Measurements from ENCODE around the gene COL23A1.

The COL23A1 gene

DNA sequence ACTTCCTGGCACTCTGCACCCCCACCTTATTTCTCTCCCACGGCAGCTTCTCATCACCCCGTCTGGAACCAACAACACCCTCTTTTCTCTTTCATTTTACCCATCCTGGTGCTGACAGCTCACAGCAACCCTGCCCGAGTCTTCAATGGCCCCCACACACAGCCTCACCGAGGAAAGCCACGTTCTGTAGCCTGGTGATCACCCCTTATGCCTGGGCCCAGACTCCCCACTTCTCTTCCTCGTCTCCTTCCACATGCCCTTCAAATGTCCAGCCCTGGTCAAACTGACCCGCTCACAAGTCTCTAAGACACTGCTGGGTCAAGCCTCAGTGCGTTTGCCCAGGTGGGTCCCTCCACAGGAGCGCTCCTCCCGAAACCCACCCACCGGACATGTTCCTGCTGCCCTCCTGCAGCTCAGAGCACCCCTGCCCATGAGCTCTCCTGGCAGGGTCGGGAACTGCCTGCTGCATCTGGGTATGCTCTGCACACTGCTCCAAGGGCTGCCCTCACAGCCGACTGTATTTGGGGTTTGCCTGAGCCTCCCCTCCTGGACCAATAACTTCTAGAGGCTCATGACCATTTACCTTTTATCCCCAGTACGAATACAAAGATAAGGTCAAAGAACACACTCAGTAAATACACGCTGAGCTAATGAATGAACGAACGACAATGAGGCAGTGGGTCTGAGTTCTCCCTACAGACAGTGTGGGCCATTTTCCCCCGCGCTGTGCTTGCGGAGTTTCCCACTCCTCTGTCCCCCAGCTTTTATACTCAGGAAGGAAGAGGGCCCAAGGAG lies 202.9 kb downstream of the COL23A1 start:
- no peak for DNase-seq

DNA sequence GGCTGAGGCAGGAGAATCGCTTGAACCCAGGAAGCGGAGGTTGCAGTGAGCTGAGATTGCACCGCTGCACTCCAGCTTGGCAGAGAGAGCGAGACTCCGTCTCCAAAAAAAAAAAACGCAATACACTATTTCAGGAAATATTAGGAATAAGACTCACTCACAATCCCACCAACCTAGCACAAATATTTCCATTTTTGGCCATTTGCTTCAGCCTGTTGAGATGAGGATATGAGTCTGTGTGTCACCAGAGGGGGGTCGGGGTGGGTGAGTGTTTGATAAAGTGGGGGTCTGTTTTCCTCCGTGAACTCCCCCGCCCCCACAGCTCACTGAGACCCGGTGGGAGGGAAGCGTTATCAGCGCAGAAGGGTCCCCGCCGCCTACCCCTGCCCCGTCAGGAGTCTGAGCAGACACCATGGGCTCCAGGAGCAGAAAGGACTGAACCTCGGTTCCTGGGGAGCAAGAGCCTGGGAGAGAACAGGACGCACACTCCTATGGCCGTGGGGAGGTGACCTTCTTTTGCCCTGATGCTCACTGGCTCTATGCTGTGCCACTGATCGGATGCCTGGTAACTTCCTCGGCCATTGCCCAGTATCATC lies 203.8 kb downstream of the COL23A1 start:
- no peak for DNase-seq

DNA sequence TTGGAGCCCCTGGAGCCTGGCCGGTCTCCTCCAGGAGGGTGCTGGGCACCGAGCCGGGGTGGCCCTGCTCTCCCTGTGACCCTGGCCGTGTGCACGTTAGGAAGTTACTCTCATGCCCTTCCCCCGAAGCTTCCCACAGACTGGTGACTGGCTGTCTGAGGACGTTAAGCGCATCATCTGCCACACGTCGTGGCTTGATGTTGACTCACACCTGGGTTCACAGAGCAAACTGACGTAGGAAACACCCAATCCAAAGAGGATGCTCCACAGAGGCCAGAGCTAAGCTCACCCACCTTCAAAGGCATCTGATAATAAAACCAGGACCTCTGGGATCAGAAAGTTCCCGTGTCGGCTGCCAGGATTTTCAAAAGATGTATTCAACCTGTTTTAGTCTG lies 204.7 kb downstream of the COL23A1 start:
- no peak for DNase-seq

DNA sequence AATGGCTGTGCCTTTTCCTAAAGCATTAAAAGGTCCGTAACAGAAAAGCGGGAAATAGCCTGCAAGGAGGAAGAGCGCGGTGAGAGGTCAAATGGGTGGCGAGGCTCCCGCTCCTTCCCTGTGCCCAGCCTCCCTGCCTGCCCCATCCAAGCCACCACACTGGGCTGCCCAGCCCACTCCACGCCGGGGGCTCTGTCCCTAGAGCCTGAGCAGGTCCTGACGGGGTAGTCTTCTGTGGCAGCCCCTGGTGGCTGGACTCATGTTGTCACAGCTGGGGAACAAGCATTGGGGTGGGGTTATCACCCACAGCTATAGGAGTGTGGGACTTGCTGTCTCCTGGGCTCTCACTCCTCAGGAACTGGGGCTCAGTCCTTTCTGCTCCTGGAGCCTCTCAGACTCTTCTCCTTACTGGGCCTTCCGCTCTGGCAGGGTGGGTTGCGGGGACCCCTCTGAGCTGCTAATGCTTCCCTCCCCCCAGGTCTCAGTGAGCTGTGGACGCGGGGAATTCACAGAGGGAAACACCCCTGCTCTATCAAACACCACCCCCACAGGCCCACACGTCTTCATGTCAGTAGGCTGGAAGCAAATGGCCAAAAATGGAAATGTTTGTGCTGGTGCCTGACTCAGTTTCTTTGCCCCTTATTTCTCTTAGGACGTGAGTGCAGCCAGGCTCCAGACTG lies 205.2 kb downstream of the COL23A1 start:
- no peak for DNase-seq

DNA sequence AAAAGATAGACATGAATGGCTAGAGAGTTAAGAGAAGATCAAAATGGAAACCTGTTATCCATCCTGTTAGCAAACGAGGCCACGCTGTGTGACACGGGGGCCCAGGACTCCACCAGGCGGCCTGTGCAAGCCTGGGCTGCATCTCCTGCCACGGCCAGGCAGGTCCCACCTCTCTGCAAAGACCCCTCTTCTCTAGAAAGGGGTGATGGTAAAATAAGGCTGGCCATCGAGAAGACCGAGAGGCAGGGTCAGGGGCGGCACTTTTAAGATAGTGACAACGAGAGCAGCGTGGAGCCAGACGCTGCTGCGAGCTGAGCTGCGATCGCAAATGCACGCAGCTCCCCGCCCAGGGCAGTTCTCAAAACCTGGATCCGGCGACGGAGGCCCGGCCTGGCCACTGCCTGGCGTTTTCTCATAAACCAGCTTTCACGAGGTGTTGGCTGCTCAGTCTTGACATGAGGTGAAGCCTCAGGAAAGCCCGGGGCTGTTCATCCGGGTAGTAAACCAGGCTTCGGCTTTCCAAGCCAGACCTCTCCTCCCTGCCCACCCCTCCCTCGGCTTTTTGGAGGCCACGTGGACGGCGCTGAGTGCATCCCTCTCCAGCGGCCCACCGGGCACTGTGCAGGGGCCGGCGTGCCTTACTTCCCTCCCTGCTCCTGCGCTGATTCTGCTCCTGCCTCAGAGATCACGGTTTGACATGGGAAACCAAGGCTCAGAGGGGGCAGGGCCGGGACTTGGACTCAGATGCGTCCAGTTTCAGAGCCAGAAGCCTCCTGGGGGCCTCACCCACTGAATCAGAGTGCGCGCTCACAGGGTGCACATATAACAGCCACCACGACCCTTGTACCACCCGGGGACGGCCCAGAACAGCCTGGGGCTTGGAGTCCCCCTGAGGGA lies 206.0 kb downstream of the COL23A1 start:
- no peak for DNase-seq

DNA sequence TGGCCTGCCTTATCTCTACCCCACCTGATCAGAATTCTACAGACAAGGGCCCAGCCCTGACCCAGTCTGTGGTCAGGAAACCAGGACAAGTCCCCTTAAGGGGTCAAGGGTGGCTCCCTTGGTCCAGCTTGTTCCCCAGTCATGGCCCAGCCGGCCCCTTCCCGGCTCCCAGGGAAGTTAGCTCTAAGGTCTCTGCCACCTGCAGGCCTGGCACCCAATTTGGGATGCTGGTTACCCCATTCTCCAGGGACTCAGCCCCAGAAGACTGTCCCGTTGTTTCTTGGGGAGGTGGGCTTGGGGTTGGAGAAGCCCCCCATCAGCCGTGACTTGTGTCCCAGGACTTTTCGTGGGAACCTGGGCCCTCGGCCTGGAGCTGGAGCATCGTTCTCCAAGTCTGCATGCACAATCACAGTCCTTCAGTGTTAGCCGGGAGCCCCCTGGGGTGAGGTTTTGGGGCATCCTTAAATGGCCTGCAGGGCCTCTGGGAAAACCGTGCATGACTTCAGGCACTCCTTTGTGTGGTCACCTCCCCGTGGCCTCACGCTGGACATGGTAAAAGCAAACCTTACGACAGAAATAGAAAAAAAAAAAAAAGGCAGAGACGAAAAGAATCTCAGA lies 206.8 kb downstream of the COL23A1 start:
- DNase-seq: no peak

DNA sequence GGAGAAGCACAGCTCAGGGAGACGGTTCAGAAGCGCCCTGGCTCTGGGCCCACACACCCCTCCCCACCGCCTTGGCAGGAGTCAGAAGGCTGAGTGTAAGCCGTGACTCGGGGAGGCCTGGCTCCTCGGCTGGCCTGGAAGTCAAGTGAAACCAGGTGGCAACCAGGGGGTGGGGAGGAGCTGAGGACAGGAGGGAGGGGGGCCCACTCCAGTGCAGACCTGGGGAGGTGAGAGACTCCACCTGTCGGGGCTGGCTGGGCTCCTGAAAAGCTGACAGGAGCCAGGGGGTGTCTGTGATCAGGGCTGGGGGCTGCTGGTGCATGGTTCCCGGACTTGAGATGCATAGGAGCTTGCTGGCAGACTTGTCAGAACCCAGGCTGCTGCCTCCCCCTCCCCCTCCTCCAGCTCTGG lies 207.4 kb downstream of the COL23A1 start:
- DNase-seq: no peak

DNA sequence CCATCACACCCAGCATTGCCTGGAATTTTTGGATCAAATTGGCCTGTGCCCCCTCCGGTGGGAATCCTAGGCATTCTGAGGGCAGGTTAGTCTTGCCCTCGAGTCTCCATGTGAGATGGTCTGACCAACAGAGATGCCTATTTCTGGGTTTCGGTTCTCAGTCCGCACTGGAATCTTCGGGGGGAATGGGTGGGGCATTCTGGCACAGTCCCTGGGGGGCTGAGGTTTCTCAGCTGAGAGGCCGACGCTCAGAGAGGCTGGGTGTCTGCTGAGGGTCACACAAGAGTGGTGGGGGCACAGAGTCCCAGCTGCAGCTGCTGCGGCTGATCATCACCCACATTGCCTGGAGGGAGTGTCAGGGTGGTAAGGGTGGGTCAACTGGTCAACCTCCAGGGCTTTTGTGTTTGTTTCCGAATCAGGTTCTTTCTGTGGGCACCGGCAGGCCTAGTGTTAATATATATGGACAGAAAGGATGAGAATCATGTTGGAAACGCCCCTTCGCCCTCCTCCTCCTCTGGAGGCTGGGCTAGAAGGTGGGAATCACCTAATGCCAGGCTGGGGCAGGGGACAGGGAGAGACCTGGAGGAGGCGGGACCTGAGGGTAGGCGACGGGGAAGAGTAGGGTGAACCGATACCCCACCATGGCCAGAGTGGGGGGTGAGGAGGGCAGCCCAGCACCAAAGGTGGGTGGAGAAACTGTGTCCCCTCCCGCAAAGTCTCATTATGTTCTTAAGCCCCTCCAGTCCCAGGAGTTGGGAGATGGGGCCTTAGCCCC lies 208.1 kb downstream of the COL23A1 start:
- DNase-seq: no peak

DNA sequence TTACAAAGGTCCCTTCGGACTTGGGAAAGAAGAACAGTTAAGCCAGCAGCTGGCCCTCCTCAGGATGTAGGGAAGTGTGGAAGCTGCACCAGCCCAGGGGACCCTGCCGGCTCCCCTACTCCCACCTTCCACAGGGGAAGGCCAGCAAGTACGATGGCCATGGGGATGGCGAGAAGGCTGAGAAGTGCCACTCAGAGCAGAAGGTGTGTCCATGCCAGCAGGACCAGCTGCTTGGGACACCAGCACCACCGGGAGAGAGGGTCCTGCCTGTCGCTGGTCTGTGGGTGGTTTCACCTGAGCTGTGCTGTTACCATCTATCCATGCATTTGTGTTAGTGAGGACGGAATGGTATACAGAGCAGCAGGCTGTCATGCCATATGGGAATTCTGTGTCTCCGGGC lies 209.0 kb downstream of the COL23A1 start:
- no peak for DNase-seq

DNA sequence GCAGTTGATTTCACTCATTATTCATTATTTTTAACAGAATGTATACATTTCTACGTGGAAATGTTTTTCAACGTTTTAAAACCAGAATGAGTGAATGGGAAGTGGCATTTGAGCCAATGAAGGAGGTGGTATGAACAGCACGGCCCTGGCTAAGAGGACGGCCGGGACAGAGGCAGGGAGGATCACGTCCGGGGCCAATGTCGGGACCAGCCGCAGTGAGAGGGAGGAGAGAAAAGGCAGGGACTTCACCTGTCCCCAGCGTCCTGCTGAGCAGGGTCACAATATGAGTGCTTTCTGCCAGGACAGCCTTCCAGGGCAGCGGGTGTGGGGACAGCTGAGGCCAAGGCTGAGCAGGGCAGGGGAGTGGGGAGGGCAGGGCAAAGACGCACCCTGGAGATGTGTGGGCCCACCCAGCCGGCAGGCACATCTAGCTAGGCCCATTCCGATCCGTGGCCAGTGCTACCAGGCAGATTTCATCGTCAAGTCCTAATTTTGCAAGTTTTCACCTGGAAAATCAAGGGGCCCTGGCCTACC lies 209.6 kb downstream of the COL23A1 start:
- no peak for DNase-seq

DNA sequence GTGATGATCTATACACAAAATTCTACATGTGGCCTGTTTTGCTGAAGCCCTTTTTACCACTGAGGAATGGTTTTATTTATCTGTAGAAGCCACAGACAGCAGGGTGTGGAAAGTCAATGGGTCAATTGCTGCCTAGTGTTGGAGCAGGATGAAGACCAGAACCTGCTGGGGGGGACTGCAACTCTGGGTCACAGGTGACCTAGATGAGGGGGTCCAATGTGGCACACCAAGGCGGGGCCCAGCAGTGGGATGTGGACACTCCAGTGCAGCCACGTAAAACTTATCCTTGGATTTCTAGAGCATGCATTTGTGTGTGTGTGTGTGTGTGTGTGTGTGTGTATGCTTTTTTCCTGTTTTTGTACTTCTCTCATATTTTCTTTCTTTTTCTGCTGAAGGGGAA lies 210.1 kb downstream of the COL23A1 start:
- DNase-seq: no peak

DNA sequence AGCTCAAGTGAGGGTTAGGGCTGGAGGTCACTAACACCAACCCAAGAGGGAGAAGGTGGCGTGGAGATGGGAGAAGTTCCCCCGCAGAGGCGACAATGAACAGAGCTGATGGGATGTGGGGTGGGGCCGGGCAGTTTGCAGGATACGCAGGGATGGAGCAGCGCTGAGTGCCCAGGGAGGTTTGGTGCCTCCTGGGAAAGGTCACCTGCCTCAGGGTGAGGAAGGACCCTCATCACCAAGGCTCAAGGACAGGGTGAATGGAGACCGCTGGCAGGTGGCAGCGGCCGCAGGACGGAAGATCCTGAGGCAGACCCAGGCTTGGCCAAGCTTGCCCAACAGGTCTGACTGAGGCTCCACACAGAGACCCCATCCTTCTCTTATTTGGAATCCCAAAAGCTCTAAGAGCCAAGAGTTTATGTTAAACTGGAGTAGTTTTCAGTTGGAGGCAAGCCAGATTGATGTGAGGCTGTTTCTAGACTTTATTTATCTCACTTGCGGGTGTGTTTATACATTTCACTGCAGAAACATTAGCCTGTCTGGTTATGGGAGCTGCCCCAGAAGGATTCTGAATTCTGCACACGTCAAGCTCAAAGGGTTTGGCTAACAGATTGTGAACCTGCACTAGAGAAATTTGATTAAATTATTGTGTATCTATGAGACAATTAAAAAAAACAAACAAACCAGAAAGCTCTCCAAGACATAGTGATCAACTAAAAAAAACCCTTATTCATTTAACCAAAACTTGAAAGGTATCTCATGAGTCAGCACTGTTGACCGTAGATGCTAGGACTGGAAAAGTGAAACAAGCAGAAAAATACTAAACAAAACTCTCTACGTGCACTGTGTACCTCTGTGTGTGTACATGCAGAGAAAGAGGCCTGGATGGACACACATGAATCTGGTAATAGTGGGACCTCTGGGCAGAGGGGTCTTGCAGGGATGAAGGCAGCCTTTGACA lies 211.4 kb downstream of the COL23A1 start:
- DNase-seq: no peak

DNA sequence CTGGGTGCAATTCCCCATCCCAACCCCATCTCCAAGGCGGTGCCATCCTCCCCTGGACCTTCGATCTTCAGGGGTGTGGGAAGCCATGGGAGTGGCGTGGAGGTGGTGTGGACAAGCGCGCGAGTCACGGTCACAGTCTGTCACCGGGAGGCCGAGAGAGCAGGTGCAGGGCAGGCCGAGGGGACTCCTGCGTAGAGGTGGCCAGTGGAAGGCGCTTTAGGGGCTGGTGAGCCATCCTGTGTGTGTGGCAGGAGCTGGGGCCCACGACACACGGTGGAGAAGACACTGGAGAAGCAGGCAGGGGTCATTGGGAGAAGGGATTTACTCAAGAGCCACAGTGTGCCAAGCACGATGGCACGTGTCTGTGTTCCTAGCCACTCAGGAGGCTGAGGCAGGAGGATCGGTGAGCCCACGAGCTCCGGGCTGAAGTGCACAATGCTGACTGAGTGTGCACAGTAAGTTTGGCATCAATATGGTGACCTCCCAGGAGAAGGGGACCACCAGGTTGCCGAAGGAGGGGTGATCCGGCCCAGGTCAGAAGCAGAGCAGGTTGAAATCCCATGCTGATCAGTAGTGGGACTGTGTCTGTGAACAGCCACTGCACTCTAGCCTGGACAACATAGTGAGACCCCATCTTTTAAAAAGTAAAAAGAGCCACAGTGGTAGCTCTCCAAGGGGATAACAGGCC lies 212.5 kb downstream of the COL23A1 start:
- no peak for DNase-seq

DNA sequence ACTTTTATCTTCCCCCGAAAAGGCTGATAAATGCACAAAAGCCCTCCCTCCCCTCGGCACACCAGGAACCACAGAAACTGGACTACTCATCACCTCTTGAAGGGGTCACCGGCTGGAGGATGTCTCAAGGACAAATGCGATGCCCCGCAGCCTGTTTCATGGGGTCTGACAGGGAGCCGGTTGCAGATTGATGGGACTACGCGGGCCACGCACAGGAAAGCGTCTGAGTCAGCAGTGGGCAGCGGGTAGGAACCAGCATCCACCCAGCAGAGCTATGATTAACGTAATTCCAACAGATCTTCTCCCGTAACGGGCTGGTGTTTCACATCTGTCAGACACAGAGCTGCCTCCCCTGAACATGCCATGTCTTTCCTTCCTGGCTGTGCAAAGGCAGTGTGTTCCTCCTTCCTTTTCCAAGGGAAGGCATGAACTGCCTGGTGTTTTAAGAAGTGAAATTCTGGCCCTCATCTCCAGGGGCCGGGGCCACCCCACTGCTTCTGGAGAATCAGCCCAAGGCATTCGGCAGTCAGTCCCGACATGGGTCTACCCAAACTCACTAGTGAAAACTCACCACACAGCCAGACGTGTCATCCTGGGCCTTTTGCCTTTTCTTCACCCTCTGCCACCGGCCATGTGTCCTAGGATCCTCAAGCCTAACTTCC lies 213.1 kb downstream of the COL23A1 start:
- no peak for DNase-seq

DNA sequence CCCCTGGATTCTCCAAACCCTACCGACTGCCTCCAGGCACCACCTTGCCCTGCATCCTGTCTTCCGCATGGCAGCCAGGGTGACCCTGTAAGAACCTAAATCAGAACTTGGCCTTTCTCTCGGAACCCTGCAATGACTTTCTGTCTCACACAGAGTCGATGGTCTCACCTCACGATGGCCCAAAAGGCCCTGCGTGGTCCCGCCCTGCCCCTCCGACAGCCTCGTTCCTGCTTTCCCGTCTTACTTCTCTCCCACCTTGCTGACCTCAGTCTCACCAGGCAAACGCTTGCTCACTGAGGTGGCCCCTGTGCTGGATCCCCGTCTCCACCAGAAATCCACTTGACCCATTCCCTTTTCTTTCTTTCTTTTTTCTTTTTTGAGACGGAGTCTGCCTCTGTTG lies 214.8 kb downstream of the COL23A1 start:
- DNase-seq: no peak

DNA sequence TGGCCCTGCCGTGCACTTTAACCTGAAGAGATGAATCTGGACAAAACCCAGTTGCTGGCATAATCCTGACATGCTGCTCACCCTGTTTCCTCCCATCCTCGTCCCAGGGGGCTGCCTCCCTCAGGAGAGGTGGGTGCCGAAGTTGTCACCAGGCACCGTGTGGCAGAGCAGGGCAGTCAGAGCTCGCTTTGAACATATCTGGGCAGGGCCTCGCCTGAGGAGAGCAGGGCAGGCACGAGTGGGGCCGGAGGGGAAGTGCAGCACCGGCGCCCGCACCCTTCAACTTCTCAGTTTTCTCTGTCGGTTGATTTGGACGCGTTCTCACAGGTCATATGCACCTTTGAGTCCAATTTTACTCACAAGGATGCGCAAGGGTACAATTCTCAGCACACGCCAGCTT lies 216.5 kb downstream of the COL23A1 start:
- DNase-seq: no peak

DNA sequence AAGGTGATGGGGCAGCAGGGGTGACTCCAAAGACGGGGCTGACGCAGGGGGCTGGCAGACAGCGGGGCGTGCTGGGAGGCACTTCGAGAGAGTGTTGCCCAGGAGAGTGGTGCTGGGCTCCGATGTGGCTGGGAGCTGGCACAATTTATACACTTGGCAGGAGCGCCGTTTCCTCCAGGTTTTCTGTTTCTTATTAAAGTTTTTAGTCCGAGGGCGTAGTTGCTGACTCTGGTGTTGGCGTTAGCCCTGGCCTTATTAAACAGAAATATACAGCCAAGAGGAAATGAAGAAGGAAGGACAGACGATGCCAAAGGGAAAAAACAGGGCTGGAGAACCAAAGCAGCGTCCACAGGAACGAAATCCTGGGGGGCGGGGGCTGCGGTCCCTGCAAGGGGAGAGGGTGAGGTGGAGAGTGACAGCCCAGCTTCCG lies 218.0 kb downstream of the COL23A1 start:
- DNase-seq: no peak

DNA sequence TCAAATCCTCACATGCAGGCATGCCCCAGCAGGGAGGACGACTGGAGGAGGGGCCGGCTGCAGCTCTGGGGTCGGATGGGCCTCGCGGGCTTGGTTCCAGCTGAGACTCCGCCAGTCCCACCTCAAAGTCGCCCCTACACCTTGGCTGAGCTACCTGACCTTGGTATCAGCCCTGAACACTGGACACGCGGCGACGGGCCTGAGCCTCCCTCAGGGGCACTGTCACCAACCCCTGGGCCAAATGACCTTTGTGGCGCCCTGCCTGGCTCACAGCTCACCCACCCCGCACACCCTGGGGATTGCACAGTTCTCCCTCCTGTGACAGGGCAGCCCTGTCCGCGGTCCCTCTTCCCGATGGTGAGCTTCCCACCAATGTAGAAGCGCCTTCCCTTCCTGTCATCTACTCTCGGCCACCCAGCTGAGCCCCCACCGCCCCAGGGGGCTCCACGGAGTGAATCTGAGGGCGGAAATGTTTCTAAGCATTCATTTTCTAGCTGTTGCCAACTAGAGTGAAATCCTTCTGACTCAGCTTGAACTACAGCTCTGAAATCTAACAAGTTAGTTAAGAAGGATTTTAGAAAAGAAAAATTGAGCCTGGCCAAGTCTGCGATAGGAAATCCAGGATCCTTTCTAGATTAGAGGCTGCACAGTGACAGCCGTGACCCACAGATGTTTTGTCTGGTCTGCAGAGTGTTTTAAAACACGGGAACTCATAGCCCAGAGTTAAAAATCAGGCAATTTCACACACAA lies 218.7 kb downstream of the COL23A1 start:
- DNase-seq: no peak
